NCI-H446 (cell line): ENCODE measurements around the gene UNC5B.

ENCODE experiments used
- DNase-seq, 2 experiments: peaks; one replicate each; lab custom pipeline; 2025; lab: John Stamatoyannopoulos, UW

UNC5B gene

GRCh38 chr10:71212318-71213126 lies at the start of gene UNC5B:
Gene UNC5B (plus strand): TSS chr10:71212570. CDS start chr10:71212986, 416 bp downstream.
- DNase-seq = peak; percentile 59 to 89

- no peak for DNase-seq
These were observed 38.9 kb upstream of the UNC5B start for GRCh38 chr10:71173466-71173865.

- DNase-seq = no peak
These were observed 35.7 kb upstream of the UNC5B start for GRCh38 chr10:71176661-71177060.

GRCh38 chr10:71177651-71178199 lies 34.6 kb upstream of the UNC5B start:
- no peak for DNase-seq

- DNase-seq = no peak
These were observed 33.5 kb upstream of the UNC5B start for GRCh38 chr10:71178880-71179279.

- no peak for DNase-seq
These were observed 33.0 kb upstream of the UNC5B start for GRCh38 chr10:71179382-71179781.

- DNase-seq = no peak
These were observed 27.9 kb upstream of the UNC5B start for GRCh38 chr10:71184421-71184820.

GRCh38 chr10:71185209-71185608 lies 27.2 kb upstream of the UNC5B start:
- DNase-seq = no peak

- DNase-seq = no peak
These were observed 25.2 kb upstream of the UNC5B start for GRCh38 chr10:71187197-71187596.

- DNase-seq = no peak
These were observed 24.8 kb upstream of the UNC5B start for GRCh38 chr10:71187600-71187999.

- DNase-seq = no peak
These were observed 24.2 kb upstream of the UNC5B start for GRCh38 chr10:71188201-71188600.

- no peak for DNase-seq
These were observed 21.4 kb upstream of the UNC5B start for GRCh38 chr10:71191019-71191418.

- no peak for DNase-seq
These were observed 20.8 kb upstream of the UNC5B start for GRCh38 chr10:71191551-71192076.

- no peak for DNase-seq
These were observed 18.9 kb upstream of the UNC5B start for GRCh38 chr10:71193516-71193915.

- DNase-seq = no peak
These were observed 14.4 kb upstream of the UNC5B start for GRCh38 chr10:71197955-71198354.

GRCh38 chr10:71201849-71202248 lies 10.5 kb upstream of the UNC5B start:
- no peak for DNase-seq

- no peak for DNase-seq
These were observed 10.1 kb upstream of the UNC5B start for GRCh38 chr10:71202314-71202713.

- no peak for DNase-seq
These were observed 9.2 kb upstream of the UNC5B start for GRCh38 chr10:71203124-71203523.

- no peak for DNase-seq
These were observed 8.7 kb upstream of the UNC5B start for GRCh38 chr10:71203716-71204115.

GRCh38 chr10:71204746-71205145 lies 7.6 kb upstream of the UNC5B start:
- DNase-seq = no peak

- no peak for DNase-seq
These were observed 6.9 kb upstream of the UNC5B start for GRCh38 chr10:71205468-71205867.

GRCh38 chr10:71206911-71207310 lies 5.5 kb upstream of the UNC5B start:
- no peak for DNase-seq

- DNase-seq = no peak
These were observed 4.8 kb upstream of the UNC5B start for GRCh38 chr10:71207578-71207977.

GRCh38 chr10:71209352-71209715 lies 3.0 kb upstream of the UNC5B start:
- DNase-seq = no peak
